ENCODE results near the gene SP110. TPM values are rescaled to one million over a fixed set of nuclear protein-coding genes. Genes with fewer than 3 reads are reported as not detected.
"Not testable (repeated sequence)": the region's sequence is repeated elsewhere in the genome, so short reads cannot be mapped to it uniquely, and the experiment has no call there.

The SP110 gene
- polyA plus RNA-seq, 6 donors from 2014 or later = 136 to 237 (median 203) TPM

DNA sequence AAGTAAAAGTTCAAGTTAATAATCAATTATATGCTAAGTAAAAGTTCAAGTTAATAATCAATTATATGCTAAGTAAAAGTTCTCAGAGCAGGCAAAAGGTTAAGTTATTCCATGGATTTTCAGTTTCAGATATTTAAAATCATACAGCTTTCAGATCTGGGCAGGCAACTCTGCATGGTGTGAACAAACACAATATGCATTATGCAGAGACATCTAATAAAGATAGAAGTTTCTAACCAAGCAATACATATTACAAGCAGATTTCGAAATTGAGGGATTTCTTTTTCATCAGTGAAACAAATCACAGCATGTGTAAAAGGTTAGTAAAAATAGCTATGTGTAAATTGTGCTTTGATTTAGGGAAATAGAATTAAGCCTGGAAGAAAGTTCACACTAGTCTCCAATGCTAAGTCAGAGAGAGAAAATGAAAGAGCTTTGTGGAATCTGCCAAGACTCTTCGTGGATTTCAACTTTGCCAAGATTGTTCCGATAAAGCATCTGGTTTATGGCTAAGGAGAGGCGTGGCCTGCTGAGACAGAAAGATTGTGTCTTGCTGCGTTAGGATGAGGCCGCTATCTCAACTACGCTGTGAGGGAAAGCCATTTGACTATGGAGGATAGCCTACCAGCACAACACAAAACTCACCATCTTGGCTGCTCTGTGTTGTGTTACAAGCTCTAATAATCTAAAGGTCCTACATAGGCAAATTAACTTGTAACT, 91.0 kb downstream of the SP110 start:
- Mint-ChIP-seq H3K4me3 (no peak overlapping the region), H3K36me3 (no peaks in the 10 kb centered on the region), H3K4me1 (peaks cover 10 to 14% (median 10%) of the 10 kb centered on the region in 3 donors), H3K27ac (no peak overlapping the region), H3K9me3 (no peaks in the 10 kb centered on the region), H3K27me3 (no peaks in the 10 kb centered on the region)
- ATAC-seq (ENCODE audit: low read depth in 2 of 2) = no peak
- DNase-seq = no peak

DNA sequence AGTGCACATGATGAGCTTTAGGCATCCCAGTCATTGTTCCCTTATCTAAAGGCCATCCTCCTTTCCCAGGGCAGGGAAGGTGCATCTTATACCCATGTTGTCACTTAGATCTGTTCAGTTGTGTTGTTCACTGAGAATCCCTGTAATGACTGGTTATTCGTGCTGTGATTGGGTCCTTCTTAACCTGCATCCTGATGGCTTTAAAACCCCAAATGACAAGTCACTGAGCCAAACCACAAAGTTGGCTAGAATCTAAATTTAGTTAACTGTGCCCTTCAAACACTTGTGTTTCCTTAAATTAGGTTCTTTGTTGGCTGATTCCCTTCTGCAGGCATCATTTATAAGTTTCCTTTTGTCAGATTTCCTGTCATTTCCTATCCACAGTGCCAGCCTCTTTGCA, 92.6 kb downstream of the SP110 start:
- Mint-ChIP-seq H3K27me3 (no peaks in the 10 kb centered on the region), H3K4me3 (no peak overlapping the region), H3K27ac (no peak overlapping the region), H3K4me1 (peaks cover 10 to 14% (median 10%) of the 10 kb centered on the region in 3 donors), H3K9me3 (no peaks in the 10 kb centered on the region), H3K36me3 (no peaks in the 10 kb centered on the region)
- ATAC-seq (ENCODE audit: low read depth in 2 of 2) (no peak), DNase-seq (no peak)

- ATAC-seq (ENCODE audit: low read depth in 2 of 2) (peak; percentile 60 to 61), DNase-seq (peak; percentile 5)
- Mint-ChIP-seq H3K27me3 (no peaks in the 10 kb centered on the region), H3K9me3 (peaks cover 0 to 5% (median 0%) of the 10 kb centered on the region in 7 donors), H3K4me3 (peak overlapping the region in 5 of 8 donors; percentile 50 to 58 (median 54)), H3K27ac (peak overlapping the region in 1 of 6 donors; percentile 37), H3K36me3 (peaks cover 0 to 8% of the 10 kb centered on the region in 2 donors), H3K4me1 (peaks cover 10 to 14% (median 10%) of the 10 kb centered on the region in 3 donors)
These were observed 94.9 kb downstream of the SP110 start for GRCh38 chr2:230124757-230125431.

DNA sequence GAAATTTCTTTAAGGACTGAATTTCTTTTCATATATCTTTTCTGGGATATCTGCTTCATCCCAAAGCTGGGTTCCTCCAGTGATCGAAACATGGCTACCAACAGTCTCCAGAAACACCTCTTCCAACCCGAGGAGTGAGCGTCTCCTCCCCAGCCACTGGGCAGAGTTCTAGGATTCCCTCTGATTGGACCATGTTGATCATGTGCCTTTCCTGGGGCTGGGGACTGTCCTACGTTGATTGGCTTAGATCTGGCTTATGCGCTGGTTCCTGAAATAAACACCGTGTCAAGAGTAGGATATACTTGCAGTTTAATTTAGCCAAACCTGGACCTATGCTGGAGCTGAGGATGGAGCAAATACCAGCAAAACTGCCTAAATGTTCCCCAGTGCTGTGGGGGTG, 95.5 kb downstream of the SP110 start:
- peaks cover 0 to 8% of the 10 kb centered on the region in 2 donors for H3K36me3 Mint-ChIP-seq
- H3K4me1 Mint-ChIP-seq = peaks cover 10 to 14% (median 10%) of the 10 kb centered on the region in 3 donors
- H3K27ac Mint-ChIP-seq = no peak overlapping the region
- no peak for DNase-seq
- H3K27me3 Mint-ChIP-seq = no peaks in the 10 kb centered on the region
- no peak for ATAC-seq (ENCODE audit: low read depth in 2 of 2)
- H3K4me3 Mint-ChIP-seq = no peak overlapping the region
- peaks cover 0 to 5% (median 0%) of the 10 kb centered on the region in 7 donors for H3K9me3 Mint-ChIP-seq

DNA sequence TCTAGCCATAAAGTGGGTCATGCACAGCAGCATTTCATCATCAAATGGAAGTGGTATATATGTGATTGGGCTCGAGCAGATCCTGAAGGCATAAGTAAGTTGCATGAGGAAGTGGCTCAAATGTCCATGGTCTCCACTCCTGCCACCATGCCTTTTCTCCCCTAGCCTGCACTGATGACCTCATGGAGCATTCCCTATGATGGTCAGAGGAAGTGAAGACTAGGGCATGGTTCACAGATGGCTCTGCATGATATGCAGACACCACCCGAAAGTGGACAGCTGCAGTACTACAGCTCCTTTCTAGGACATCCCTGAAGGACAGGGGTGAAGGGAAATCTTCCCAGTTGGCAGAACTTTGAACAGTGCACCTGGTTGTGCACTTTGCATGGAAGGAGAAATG, 99.4 kb downstream of the SP110 start:
- not testable (repeated sequence) for H3K9me3 Mint-ChIP-seq; ATAC-seq (ENCODE audit: low read depth in 2 of 2); H3K27me3 Mint-ChIP-seq; H3K36me3 Mint-ChIP-seq; H3K4me3 Mint-ChIP-seq; DNase-seq
- peaks cover 7 to 11% (median 8%) of the 10 kb centered on the region in 3 donors for H3K4me1 Mint-ChIP-seq
- peak overlapping the region in 1 of 6 donors; percentile 24 for H3K27ac Mint-ChIP-seq

GRCh38 chr2:230119827-230120226, 100.0 kb downstream of the SP110 start:
- not testable (repeated sequence) for ATAC-seq (ENCODE audit: low read depth in 2 of 2); H3K27me3 Mint-ChIP-seq; H3K9me3 Mint-ChIP-seq; H3K4me1 Mint-ChIP-seq; H3K4me3 Mint-ChIP-seq; H3K36me3 Mint-ChIP-seq; DNase-seq
- peak overlapping the region in 1 of 6 donors; percentile 7 for H3K27ac Mint-ChIP-seq

Other genes starting within 250 kb of the SP110 start
- under 1 TPM in 4 of 6 donors, not detected in 2; 0.25 to 0.44 (median 0.27) TPM for gene SLC16A14, start 151.1 kb downstream of the SP110 start, polyA plus RNA-seq (ENCODE audit: low read depth in 6 of 6)
- 10 to 100 TPM; 65.4 to 95.3 (median 76.7) TPM for gene SP140, start 5.8 kb upstream of the SP110 start, polyA plus RNA-seq (ENCODE audit: low read depth in 6 of 6)
- gene SP140L, start 107.2 kb upstream of the SP110 start, polyA plus RNA-seq (ENCODE audit: low read depth in 6 of 6) = 10 to 100 TPM; 48.5 to 82.4 (median 54.0) TPM
- gene SP100, start 196.2 kb upstream of the SP110 start, polyA plus RNA-seq (ENCODE audit: low read depth in 6 of 6) = 100 to 1,000 TPM; 188 to 428 (median 231) TPM